HG03039 (cell line): Measurements from ENCODE around the gene AASS.

Experiments
- ATAC-seq: cut with Tn5 transposase; IDR thresholded peaks from one replicate; pipeline ENCODE4 v1.9.1; 2021; ENCODE audit warnings: mild to moderate bottlenecking, moderate library complexity; ENCODE audit not compliant: unreplicated experiment

Gene AASS

GRCh38 chr7:122054393-122054792, 89.7 kb downstream of the AASS start:
- ATAC-seq = no peak

DNA sequence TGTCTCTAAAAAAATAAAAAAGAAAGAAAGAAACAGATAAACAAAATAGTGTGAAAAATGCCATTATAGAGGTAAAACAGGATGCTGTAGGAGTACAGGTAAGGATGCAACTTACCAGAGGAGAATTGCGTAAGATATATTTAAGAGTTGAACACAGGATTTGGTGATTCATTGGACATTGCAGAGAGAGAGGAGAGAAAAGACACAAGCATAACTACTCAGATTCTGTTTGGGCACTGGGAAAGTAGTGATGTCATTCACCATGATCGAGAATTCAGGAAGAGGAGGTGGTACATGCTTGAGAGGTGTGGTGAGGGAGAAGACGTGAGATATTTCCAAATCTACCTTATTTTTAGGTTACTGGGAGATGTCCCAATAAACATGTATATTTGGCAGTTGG, 97.6 kb downstream of the AASS start:
- no peak for ATAC-seq

DNA sequence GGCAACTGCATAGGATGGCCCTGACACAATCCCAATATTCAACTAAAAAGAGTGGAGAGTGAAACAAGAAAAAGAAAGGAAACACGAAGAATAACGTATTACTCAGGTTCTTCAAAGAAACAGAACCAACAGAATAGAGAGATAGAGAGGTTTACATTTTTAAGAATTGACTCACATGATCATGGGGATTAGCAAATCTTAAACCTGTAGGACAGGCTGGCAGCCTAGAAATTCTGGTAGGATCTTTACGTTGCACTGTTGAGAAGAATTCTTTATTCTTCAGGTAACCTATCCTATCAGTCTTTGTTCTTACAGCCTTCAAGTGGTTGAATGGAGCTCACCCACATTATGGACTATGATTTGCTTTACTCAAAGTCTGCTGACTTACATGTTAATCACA, 103.9 kb downstream of the AASS start:
- ATAC-seq = no peak

DNA sequence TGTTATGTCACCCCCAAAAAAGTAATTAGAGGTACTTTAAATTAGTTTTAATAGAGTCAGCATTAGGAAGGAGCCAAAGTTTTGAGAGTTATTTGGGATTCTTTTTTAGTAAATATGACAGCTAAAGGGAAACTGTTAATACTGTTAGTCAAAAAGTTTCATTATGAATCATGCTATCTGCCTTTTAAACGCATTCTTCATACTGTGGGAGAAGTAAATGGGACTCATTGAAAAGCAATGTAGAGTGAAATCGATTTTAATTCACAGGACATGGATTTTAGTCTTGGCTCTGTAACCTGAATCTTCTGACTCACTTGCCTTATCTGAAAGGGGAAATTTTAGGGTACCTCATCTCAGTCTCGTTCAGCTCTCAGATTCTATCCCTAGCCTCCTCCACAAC, 105.1 kb downstream of the AASS start:
- ATAC-seq = no peak

DNA sequence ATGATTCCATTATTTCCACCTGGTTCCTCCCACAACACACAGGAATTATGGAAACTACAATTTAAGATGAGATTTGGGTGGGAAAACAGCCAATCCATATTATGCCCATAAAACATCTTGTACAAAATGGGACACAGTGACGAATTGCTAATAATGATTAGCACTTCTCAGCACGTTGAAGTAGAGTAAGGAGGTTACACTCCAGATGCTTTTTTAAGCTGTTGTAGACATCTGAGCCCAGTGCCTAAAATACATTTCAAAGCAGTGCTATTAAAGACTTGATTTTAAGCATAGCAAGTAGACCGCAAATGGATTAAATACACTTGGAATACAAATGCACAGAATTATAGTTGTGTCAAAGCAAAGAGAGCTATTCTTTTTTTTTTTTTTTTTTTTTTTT, 105.9 kb downstream of the AASS start:
- no peak for ATAC-seq

DNA sequence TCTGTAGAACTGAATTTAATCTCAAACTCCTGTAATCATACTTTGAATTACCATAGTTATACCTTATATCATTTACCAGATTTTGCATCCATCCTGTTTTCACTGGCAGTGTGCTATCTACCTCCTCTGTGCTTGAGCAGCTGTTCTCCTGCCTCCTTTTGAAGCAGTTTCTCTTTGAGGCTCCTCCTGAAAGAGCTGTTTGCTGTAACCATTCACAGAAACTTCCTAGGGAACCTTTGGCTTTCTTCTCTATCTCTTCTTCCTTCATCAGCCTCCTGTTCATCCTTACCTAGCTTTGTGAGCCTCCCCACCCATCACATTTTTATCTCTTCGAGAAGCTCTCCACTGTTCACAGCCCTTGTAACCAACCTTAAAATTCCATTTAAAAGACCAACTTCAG, 108.2 kb downstream of the AASS start:
- no peak for ATAC-seq

DNA sequence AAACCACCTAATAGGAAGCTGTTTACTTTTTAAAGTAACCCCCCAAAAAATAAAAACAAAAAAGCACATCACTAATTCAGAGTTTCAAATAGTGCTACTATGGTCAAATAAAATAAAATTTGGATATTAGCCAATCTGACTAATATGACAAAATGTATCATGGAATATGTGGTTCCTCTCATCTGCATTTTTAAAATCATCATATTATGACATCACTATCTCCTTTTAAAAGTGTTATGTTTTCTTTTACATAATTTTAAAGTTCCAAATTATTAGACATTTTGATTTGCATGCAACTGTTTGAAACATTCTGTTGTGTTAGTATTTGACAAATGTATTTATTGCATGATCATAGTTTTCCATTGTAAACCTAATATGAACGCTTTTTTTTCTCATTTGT, 110.4 kb downstream of the AASS start:
- no peak for ATAC-seq

- no peak for ATAC-seq
These were observed 117.0 kb downstream of the AASS start for GRCh38 chr7:122027058-122027457.
